Eye (tissue), 1 donor: Measurements from ENCODE around the gene PIGR.

Experiments used
- DNase-seq: peaks from one replicate; pipeline ENCODE4 v3.0.0-alpha.2; 2015

Gene PIGR

DNA sequence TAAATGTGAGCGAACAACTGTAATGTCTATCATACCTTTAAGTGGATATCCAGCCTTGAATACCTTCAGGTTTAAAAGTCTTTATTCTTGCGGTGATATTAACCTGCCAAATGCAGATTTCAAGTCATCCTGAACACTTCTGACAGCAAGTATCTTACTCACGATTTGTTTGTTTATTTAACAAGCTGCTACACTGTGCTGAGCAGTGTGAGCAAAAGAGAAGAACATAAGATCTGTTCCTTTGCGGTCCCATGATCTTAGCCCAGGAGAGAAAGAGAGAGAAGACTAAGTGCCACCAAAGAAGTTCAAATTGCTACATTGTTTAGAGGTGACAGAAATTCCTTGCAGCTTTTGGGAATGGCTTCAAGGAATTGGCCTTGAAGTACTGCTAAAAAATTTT lies 58.6 kb downstream of the PIGR start:
- DNase-seq = no peak

DNA sequence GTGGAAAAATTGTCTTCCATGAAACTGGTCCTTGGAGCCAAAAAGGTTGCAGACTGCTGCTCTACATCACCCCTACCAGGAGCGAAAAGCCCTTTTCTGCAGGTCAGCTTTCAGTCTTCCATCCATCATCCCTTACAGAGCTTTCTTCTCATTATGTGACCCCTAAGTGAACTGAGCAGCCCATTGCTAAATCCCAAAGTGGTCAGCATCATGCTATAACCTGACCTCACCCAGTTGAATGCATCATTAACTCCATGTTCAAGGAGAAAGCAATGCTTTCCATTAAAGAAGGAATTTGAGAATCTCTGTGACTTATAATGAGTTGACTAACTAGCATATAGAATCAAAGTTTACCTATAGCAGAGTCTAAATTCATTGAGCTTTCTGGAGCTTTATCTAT lies 59.4 kb downstream of the PIGR start:
- no peak for DNase-seq

DNA sequence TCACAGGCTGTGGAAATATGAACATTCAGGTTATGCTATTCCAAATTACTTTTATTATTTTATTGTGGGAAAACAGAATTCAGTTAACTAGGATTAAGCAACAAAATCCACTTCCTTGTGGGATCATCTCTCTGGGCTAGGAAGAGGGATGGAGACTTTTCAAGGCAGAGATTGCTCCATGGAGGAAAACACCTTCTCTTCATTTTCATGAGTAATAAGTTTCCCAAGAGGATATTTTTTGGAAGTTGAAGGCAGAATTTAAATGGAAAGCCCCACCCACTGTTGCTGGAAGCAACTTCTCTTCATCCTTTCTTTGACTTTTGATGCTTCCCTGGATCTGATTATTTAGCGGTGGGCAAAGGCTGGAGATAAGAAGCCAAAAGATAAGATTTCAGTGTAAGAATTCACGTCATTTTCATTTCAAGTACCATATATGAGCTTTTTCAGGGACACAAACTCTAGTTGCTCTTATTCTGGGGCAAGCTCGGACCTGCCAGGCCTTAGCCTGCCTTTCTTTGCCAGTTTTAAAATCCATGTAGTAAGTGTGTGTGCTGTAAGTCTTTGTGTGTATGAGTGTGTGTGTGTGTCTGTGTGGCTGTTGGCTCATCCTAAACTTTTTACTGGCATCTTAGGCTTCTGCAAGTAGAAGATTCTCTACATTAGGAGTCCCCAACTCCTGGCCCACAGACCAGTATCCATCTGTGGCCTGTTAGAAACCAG lies 60.8 kb downstream of the PIGR start:
- DNase-seq = no peak

DNA sequence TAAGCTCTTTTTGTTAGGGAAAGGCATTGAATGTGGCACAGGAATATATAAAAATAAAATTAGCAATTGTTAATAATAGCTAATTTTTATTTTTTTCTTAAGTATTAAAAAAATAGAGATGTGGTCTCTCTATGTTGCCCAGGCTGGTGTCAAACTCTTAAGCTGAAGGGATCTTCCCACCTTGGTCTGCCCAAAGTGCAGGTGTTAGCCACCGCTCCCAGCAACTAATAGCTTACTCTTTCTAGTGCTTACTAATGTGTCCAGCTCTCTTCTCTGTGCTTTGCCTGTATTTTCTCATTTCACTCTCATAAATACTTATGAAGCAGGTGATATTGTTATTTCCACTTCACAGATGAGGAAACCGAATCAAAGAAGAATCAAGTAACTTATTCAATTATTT lies 62.4 kb downstream of the PIGR start:
- no peak for DNase-seq

DNA sequence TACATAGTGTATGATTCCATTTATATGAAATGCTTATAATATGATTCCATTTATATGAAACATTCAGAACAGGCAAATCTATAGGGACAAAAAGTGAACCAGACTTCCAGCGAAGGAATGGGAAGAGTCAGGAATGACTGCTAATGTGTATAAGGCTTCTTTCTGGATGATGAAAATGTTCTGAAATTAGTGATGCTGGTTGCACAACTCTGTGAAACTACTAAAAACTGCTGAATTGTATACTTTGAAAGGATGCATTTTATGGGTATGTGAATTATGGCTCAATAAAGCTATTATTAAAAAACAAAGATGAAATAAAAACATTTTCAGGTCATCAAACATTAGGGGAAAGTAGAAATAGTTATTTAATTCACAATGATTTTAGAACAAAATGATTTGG lies 63.1 kb downstream of the PIGR start:
- DNase-seq = no peak

DNA sequence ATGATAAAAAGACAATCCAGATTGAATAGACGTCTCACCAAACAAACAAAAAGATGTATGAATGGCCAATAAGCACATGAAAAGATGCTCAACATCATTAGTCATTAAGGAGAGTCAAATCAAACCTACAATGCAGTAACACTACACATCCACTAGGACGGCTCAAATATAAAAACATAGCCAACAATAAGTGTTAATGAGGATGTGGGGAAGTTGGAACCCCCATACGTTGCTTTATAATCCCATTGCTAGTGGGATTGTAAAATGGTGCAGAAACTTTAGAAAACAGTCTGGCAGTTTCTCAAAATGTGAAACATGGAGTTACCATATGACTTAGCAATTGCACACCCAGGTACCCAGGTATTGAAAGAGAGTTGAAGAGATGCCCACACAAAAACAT lies 63.7 kb downstream of the PIGR start:
- DNase-seq = no peak

DNA sequence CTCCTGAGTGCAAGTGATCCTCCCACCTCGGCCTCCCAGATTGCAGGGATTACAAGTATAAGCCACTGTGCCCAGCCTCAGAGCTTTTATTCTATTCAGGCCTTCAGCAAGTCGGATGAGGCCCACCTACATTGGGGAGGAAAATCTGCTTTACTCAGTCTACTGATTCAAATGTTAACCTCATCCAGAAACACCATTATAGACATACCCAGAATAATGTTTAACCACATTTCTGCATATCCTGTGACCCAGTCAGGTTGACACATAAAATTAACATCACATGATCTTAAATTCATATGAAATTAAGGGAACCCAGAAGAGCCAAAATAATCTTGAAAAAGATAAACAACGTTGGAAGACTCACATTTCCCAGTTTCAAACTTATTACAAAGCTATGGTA lies 66.0 kb downstream of the PIGR start:
- DNase-seq = no peak
